ENCODE data around the gene XPO1. TPM values are rescaled to one million over a fixed set of nuclear protein-coding genes. Genes with fewer than 3 reads are reported as not detected.
A peak's percentile ranks its signal among the peaks of the same experiment; 100 is the strongest.
"Not testable (repeated sequence)": the region's sequence is repeated elsewhere in the genome, so short reads cannot be mapped to it uniquely, and the experiment has no call there.

The XPO1 gene
- total and polyA plus RNA-seq, 2 experiments from 2014 or later: 80.6 to 160 TPM

DNA sequence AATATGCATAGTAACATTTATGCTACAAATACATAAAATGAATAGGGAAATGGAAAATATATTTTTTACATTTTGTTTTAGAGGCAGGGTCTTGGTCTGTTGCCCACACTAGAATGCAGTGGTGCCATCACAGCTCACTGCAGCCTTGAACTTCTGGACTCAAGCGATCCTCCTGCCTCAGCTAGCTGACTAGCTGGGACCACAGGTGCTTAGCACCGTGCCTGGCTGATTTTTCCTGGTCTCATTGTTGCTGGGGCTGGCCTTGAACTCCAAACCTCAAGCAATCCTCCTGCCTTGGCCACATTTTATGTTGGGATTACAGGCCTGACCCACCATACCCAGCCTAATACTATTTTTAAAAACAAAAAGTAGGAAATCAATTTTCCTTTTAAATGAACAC is 33.2 kb downstream of the XPO1 start:
- Histone ChIP-seq H3K27me3 (no peaks in the 10 kb centered on the region), H3K36me3 (peaks cover 32% of the 10 kb centered on the region), H3K9me3 (ENCODE audit: low read depth) (no peaks in the 10 kb centered on the region), H3K4me3 (no peak overlapping the region), H3K4me1 (ENCODE audit: low read depth) (no peaks in the 10 kb centered on the region), H3K27ac (no peak overlapping the region)
- TF ChIP-seq CTCF (IDR thresholded peaks at IDR 0.05; ENCODE audit: low read depth, low read length): no peak
- no peak for DNase-seq (ENCODE audit: low read depth in 1 of 2, low spot score in 1 of 2)

GRCh38 chr2:61499060-61499459 is 39.1 kb downstream of the XPO1 start:
- TF ChIP-seq CTCF (IDR thresholded peaks at IDR 0.05; ENCODE audit: low read depth, low read length): no peak
- no peaks in the 10 kb centered on the region for H3K27me3 ChIP-seq
- no peak for DNase-seq (ENCODE audit: low read depth in 1 of 2, low spot score in 1 of 2)
- H3K4me3 ChIP-seq: no peak overlapping the region
- H3K36me3 ChIP-seq: peaks cover 82% of the 10 kb centered on the region
- no peaks in the 10 kb centered on the region for H3K4me1 ChIP-seq (ENCODE audit: low read depth)
- no peaks in the 10 kb centered on the region for H3K9me3 ChIP-seq (ENCODE audit: low read depth)
- no peak overlapping the region for H3K27ac ChIP-seq

GRCh38 chr2:61493523-61493942 is 44.6 kb downstream of the XPO1 start:
- Histone ChIP-seq H3K27me3 (no peaks in the 10 kb centered on the region), H3K9me3 (ENCODE audit: low read depth) (no peaks in the 10 kb centered on the region), H3K4me1 (ENCODE audit: low read depth) (no peaks in the 10 kb centered on the region), H3K4me3 (no peak overlapping the region), H3K27ac (peak overlapping the region; percentile 17), H3K36me3 (peaks cover 98% of the 10 kb centered on the region)
- peak in 1 of 2 donors; percentile 69 for DNase-seq (ENCODE audit: low read depth in 1 of 2, low spot score in 1 of 2)
- no peak for TF ChIP-seq CTCF (IDR thresholded peaks at IDR 0.05; ENCODE audit: low read depth, low read length)

- TF ChIP-seq CTCF (IDR thresholded peaks at IDR 0.05; ENCODE audit: low read depth, low read length): no peak
- H3K27ac ChIP-seq: no peak overlapping the region
- H3K4me3 ChIP-seq: no peak overlapping the region
- no peak for DNase-seq (ENCODE audit: low read depth in 1 of 2, low spot score in 1 of 2)
- H3K4me1 ChIP-seq (ENCODE audit: low read depth): no peaks in the 10 kb centered on the region
- no peaks in the 10 kb centered on the region for H3K27me3 ChIP-seq
- peaks cover 98% of the 10 kb centered on the region for H3K36me3 ChIP-seq
- no peaks in the 10 kb centered on the region for H3K9me3 ChIP-seq (ENCODE audit: low read depth)
Observed at GRCh38 chr2:61492476-61492875, 45.7 kb downstream of the XPO1 start.

DNA sequence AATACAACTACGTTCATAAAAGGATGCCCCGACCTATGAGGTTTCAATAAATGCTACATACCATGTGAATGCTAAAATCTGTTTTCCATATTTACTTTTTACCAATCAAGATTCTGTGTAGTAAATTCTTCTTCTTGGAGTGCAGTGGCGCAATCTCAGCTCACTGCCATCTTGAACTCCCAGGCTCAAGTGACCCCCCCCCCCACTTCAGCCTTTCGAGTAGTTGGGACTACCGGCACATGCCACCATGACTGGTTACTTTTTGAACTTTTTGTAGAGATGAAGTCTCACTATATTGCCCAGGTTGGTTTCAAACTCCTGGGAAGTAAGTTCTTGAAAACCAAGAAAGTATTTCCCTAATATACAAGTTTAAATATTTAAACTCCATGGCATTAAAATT is 52.9 kb downstream of the XPO1 start:
- TF ChIP-seq CTCF (IDR thresholded peaks at IDR 0.05; ENCODE audit: low read depth, low read length): no peak
- peaks cover 90% of the 10 kb centered on the region for H3K36me3 ChIP-seq
- H3K9me3 ChIP-seq (ENCODE audit: low read depth): no peaks in the 10 kb centered on the region
- no peaks in the 10 kb centered on the region for H3K4me1 ChIP-seq (ENCODE audit: low read depth)
- H3K27ac ChIP-seq: no peak overlapping the region
- DNase-seq (ENCODE audit: low read depth in 1 of 2, low spot score in 1 of 2): no peak
- H3K27me3 ChIP-seq: no peaks in the 10 kb centered on the region
- no peak overlapping the region for H3K4me3 ChIP-seq

DNA sequence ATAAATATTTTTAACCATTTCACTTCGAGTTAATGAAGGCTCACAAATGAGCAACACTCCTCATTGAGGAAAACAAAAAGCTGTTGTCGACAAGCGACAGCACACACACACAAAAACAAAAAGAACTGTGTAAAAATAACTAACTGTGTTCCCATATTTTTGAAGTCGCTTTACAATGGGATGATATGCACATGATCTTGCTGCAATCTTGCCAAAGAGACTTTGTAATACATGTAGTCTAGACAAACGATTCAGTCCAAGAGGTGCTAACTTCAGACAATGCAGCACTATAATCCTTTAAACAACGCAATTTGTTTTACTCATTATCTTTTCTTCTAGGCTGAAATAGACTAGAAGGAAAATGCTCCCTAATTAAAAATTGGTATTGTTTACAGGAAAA is 60.1 kb downstream of the XPO1 start:
- no peaks in the 10 kb centered on the region for H3K27me3 ChIP-seq
- H3K4me1 ChIP-seq (ENCODE audit: low read depth): no peaks in the 10 kb centered on the region
- H3K27ac ChIP-seq: peak overlapping the region; percentile 4
- DNase-seq (ENCODE audit: low read depth in 1 of 2, low spot score in 1 of 2): no peak
- no peak overlapping the region for H3K4me3 ChIP-seq
- peaks cover 51% of the 10 kb centered on the region for H3K36me3 ChIP-seq
- no peaks in the 10 kb centered on the region for H3K9me3 ChIP-seq (ENCODE audit: low read depth)
- no peak for TF ChIP-seq CTCF (IDR thresholded peaks at IDR 0.05; ENCODE audit: low read depth, low read length)

- Histone ChIP-seq H3K36me3 (peaks cover 41% of the 10 kb centered on the region), H3K27ac (peak overlapping the region; percentile 4)
- not testable (repeated sequence) for H3K9me3 ChIP-seq (ENCODE audit: low read depth); H3K4me1 ChIP-seq (ENCODE audit: low read depth); H3K27me3 ChIP-seq; H3K4me3 ChIP-seq; DNase-seq (ENCODE audit: low read depth in 1 of 2, low spot score in 1 of 2)
Observed at GRCh38 chr2:61476929-61477589, 61.1 kb downstream of the XPO1 start.
